Choroid plexus epithelial cell (primary cell): ENCODE results near the gene C4orf54.

Source experiments
- DNase-seq: peaks from one replicate; pipeline ENCODE4 v3.0.0-alpha.2; 2010; ENCODE audit warnings: low read depth
- H3K4me3 ChIP-seq: 2 replicates; pipeline ENCODE4 v1.5.1; 2011; ENCODE audit warnings: low read depth, mild to moderate bottlenecking, control low read depth, low read length, moderate library complexity
- CTCF ChIP-seq: conservative IDR thresholded peaks from 2 replicates; pipeline ENCODE4 v1.5.1; 2011; ENCODE audit warnings: low read depth, mild to moderate bottlenecking, control low read depth, inconsistent platforms, low read length, moderate library complexity

The C4orf54 gene

GRCh38 chr4:99648321-99648720, 9.3 kb downstream of the C4orf54 start:
- no peak for DNase-seq
- no peak for TF ChIP-seq CTCF
- no peak overlapping the region for H3K4me3 ChIP-seq

- no peak for TF ChIP-seq CTCF
- DNase-seq = no peak
- H3K4me3 ChIP-seq = no peak overlapping the region
These were observed 10.6 kb downstream of the C4orf54 start for GRCh38 chr4:99647071-99647470.

GRCh38 chr4:99645638-99646037, 12.0 kb downstream of the C4orf54 start:
- no peak overlapping the region for H3K4me3 ChIP-seq
- no peak for DNase-seq
- TF ChIP-seq CTCF = no peak

GRCh38 chr4:99645036-99645435, 12.6 kb downstream of the C4orf54 start:
- TF ChIP-seq CTCF = no peak
- no peak overlapping the region for H3K4me3 ChIP-seq

GRCh38 chr4:99644453-99644852, 13.2 kb downstream of the C4orf54 start:
- H3K4me3 ChIP-seq = no peak overlapping the region
- no peak for TF ChIP-seq CTCF
- DNase-seq = no peak

More at GRCh38 chr4:99645036-99645435, 12.6 kb downstream of the C4orf54 start:
- DNase-seq = no peak

- DNase-seq = no peak
- H3K4me3 ChIP-seq = no peak overlapping the region
- no peak for TF ChIP-seq CTCF
These were observed 14.7 kb downstream of the C4orf54 start for GRCh38 chr4:99642725-99643489.

GRCh38 chr4:99640676-99641075, 17.0 kb downstream of the C4orf54 start:
- TF ChIP-seq CTCF = no peak
- DNase-seq = no peak
- H3K4me3 ChIP-seq = no peak overlapping the region
